HG03064 (cell line): ENCODE measurements around the gene KRTAP6-2.

Experiments used
- ATAC-seq: cut with Tn5 transposase; IDR thresholded peaks from one replicate; pipeline ENCODE4 v1.9.1; 2021; ENCODE audit warnings: low read depth; ENCODE audit not compliant: unreplicated experiment

The KRTAP6-2 gene

DNA sequence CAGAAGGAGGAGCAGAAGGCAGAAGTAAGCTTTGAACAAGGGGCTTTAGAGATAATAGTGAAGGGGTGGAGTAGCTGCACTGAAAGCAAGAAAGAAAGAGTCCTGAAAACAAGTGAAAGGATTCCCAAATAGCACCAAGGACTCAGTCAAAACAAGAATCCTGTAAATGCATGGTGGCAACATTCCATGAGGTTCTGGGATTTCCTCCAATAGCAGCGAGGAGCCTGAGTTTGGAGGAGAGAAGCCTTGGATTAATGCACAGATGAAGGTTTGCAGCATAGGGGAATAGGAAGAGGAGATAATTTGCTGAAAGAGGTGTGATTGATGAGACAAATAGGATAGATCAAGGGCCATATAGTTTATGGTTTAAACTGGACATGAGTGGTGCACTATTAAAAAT lies 19.4 kb downstream of the KRTAP6-2 start:
- ATAC-seq = no peak

- ATAC-seq = no peak
Measured at GRCh38 chr21:30577766-30578165, 20.9 kb downstream of the KRTAP6-2 start.

- no peak for ATAC-seq
Measured at GRCh38 chr21:30567617-30568016, 31.1 kb downstream of the KRTAP6-2 start.

DNA sequence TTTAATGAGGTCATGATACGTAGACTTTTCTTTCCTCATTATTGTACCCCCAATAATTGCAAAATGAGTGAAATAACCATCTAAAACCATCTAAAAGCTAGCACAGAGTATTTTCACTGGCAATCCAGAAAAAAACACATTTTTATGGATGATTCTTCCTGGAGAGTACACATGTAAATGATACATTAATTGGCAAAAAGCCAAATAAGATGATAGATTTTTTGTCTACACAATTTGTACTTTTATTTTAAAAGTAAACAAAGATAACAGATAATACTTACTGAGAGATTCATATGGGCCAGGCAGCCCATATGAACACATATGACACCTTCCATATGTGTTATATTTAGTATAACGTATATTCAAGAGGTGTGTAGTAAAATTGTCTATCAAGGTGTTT lies 35.1 kb downstream of the KRTAP6-2 start:
- ATAC-seq = no peak

- no peak for ATAC-seq
Measured at GRCh38 chr21:30563072-30563471, 35.6 kb downstream of the KRTAP6-2 start.

DNA sequence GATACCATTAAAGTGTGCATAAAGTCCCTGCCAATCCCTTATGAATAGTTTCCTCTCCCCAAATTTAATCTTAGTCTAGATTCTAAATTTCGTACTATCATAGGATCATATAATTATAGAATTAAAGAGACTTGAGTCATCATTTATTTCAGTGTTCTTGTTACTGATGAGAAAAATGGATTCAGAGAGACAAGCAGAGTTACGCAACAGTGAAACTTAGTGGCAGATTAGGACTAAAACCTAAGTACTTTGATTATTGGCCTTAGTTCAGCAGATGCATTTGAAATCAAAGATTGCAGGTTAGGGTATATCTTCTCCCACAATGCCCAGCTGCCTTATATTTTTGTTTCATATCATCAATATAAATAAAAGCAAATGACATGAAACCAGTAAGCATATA lies 36.7 kb downstream of the KRTAP6-2 start:
- no peak for ATAC-seq

GRCh38 chr21:30561264-30561895 lies 37.3 kb downstream of the KRTAP6-2 start, which contains the start of gene KRTAP19-7:
TSS of gene KRTAP19-7 (minus strand) at chr21:30561314. CDS start at chr21:30561289, 25 bp downstream.
- ATAC-seq = no peak

- ATAC-seq = no peak
Measured at GRCh38 chr21:30555095-30555494, 43.6 kb downstream of the KRTAP6-2 start.

DNA sequence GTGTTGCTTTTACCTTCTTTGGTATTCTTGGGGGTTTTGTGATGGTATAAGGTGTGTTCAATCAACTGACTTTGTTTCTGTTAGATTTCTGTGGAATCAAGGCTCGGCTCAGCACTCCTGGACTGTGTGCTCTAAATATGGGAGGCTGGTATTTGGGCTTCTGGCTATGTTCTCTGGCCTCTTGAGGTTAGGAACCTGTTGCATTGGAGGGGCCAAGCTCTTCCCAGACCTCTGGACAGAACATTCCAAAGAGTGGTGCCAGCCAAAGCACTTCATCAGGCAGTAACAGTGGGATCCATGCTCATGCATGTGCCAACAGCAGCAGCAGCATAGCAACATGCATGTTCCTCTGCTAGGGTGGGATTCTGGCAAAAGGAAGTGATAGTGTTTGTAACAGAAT lies 45.9 kb downstream of the KRTAP6-2 start:
- no peak for ATAC-seq
